HepG2 (cell line): Measurements from ENCODE around the gene EFCAB11. TPM values are rescaled to one million over a fixed set of nuclear protein-coding genes. Genes with fewer than 3 reads are reported as not detected.

Source experiments
- ATAC-seq: fragments of 200-7000 bp; cut with Tn5 transposase; 3 replicates; pipeline ENCODE4 v1.9.1; 2020; ENCODE audit warnings: mild to moderate bottlenecking, moderate library complexity
- BruUV-seq: library from RNA; stranded (reverse); fragments of 400-500 nt; replicated peaks from 2 replicates; lab custom pipeline; 2021; lab: Mats Ljungman, UMichigan
- CTCF ChIA-PET: fragments of 300-600 bp; formaldehyde crosslinking; extraction: SDS; loops from one replicate; lab custom pipeline; 2021; ENCODE audit warnings: low total read pairs, inconsistent platforms, low intra/inter-chr PET ratio; lab: Yijun Ruan, JAX
- POLR2A ChIA-PET: fragments of 350-600 bp; sonication (Branson Sonifier 250); formaldehyde crosslinking; loops from one replicate; lab custom pipeline; 2020; ENCODE audit warnings: antibody characterized with exemption, inconsistent platforms; lab: Yijun Ruan, JAX
- DNase-seq: peaks from one replicate; pipeline ENCODE4 v3.0.0-alpha.2; 2015; ENCODE audit warnings: low spot score
- FAIRE-seq: peaks from 3 replicates; lab custom pipeline; 2011; peaks lifted over from hg19 to GRCh38; lab: Jason Lieb, UNC
- H2AFZ ChIP-seq: one replicate; pipeline ENCODE4 v1.6.1; 2011; ENCODE audit warnings: low read length, inconsistent platforms
- H3K27ac ChIP-seq: fragments of 300-600 bp; 3 replicates; pipeline ENCODE4 v1.8.0; 2011; ENCODE audit warnings: mixed run types, mild to moderate bottlenecking, mixed read lengths, low read length, inconsistent platforms; ENCODE audit not compliant: insufficient read depth; ENCODE audit errors: extremely low read length
- H3K27me3 ChIP-seq, 2 experiments: fragments of 200-600 bp in 1 of 2; 2 replicates in 1 of 2; 3 replicates in 1 of 2; pipeline versions ENCODE4 v1.6.0 to v1.8.0; 2011; ENCODE audit warnings: low read length in 2 of 2, mild to moderate bottlenecking in 2 of 2, moderate library complexity in 2 of 2, inconsistent platforms in 1 of 2; ENCODE audit not compliant: insufficient read depth in 2 of 2, control insufficient read depth in 1 of 2
- H3K36me3 ChIP-seq, 2 experiments: fragments of 200-600 bp in 1 of 2; replicated peaks in 1 of 2; 2 replicates in 1 of 2; 3 replicates in 1 of 2; pipeline versions ENCODE4 v1.5.1 to v1.8.0; 2011; ENCODE audit warnings: low read length in 2 of 2, inconsistent platforms in 1 of 2; ENCODE audit not compliant: insufficient read depth in 2 of 2, control insufficient read depth in 1 of 2
- H3K4me1 ChIP-seq: 2 replicates; pipeline ENCODE4 v1.5.1; 2012; ENCODE audit warnings: low read length, inconsistent platforms; ENCODE audit not compliant: insufficient read depth
- H3K4me2 ChIP-seq: 2 replicates; pipeline ENCODE4 v1.6.0; 2011; ENCODE audit warnings: low read depth, low read length, inconsistent platforms
- H3K4me3 ChIP-seq, 3 experiments: fragments of 200-600 bp in 1 of 3; sonication (generic), shearing (Covaris generic) in 1 of 3; replicated peaks in 1 of 3; 2 replicates each; pipeline ENCODE4 v1.5.1; 2011 to 2016; ENCODE audit warnings: low read length in 3 of 3, inconsistent platforms in 2 of 3, low read depth in 2 of 3, mild to moderate bottlenecking in 2 of 3, control low read depth in 1 of 3, mixed read lengths in 1 of 3; ENCODE audit not compliant: insufficient read depth in 1 of 3
- H3K79me2 ChIP-seq: one replicate; pipeline ENCODE4 v1.6.1; 2011; ENCODE audit warnings: low read length, inconsistent platforms; ENCODE audit not compliant: insufficient read depth
- H3K9ac ChIP-seq: 2 replicates; pipeline ENCODE4 v1.6.0; 2011; ENCODE audit warnings: mild to moderate bottlenecking, low read depth, low read length, inconsistent platforms; ENCODE audit not compliant: insufficient read depth
- H3K9me3 ChIP-seq: 2 replicates; pipeline ENCODE4 v1.5.1; 2012; ENCODE audit warnings: mild to moderate bottlenecking, low read length
- H4K20me1 ChIP-seq: 2 replicates; pipeline ENCODE4 v1.6.0; 2011; ENCODE audit warnings: inconsistent platforms, mild to moderate bottlenecking, low read length, moderate library complexity; ENCODE audit not compliant: insufficient read depth
- ATF6 ChIP-seq: sonication (generic); formaldehyde crosslinking; conservative IDR thresholded peaks from 2 replicates; pipeline ENCODE4 v1.4.0; 2020; ENCODE audit warnings: missing genetic modification reagents
- BCL6 ChIP-seq: IDR thresholded peaks from 2 replicates; pipeline ENCODE4 v1.6.1; 2016; ENCODE audit warnings: missing genetic modification reagents, missing compliant biosample characterization
- CCDC6 ChIP-seq: sonication (generic); formaldehyde crosslinking; IDR thresholded peaks from 2 replicates; pipeline ENCODE4 v1.8.1; 2022; ENCODE audit warnings: mild to moderate bottlenecking, missing genetic modification reagents, moderate library complexity
- EHMT2 ChIP-seq: fragments of 200-600 bp; sonication (generic); IDR thresholded peaks from 2 replicates; pipeline ENCODE4 v1.7.0; 2017; ENCODE audit warnings: antibody characterized with exemption, low read depth, low read length, borderline replicate concordance
- GTF3A ChIP-seq: sonication (generic); formaldehyde crosslinking; conservative IDR thresholded peaks from 2 replicates; pipeline ENCODE4 v1.4.0; 2020; ENCODE audit warnings: mild to moderate bottlenecking, missing genetic modification reagents
- HOXA7 ChIP-seq: sonication (generic); formaldehyde crosslinking; IDR thresholded peaks from 2 replicates; pipeline ENCODE4 v1.8.1; 2022; ENCODE audit warnings: mild to moderate bottlenecking, missing genetic modification reagents, moderate library complexity
- KAT2B ChIP-seq: fragments of 150-350 bp; IDR thresholded peaks from 2 replicates; pipeline ENCODE4 v1.6.1; 2014; ENCODE audit warnings: low read depth, low read length, borderline replicate concordance
- MAFF ChIP-seq: IDR thresholded peaks from 2 replicates; pipeline ENCODE4 v1.6.1; 2011; ENCODE audit warnings: low read depth, low read length, improper control_type of control experiment
- NFYC ChIP-seq: IDR thresholded peaks from 2 replicates; pipeline ENCODE4 v1.6.1; 2016; ENCODE audit warnings: missing genetic modification reagents, missing compliant biosample characterization
- PCBP2 ChIP-seq: fragments of 200-400 bp; formaldehyde crosslinking; optimal IDR thresholded peaks from 2 replicates; pipeline ENCODE3; 2018; ENCODE audit warnings: low read length, low read depth; ENCODE audit not compliant: poor library complexity, severe bottlenecking
- POGK ChIP-seq: sonication (generic); formaldehyde crosslinking; conservative IDR thresholded peaks from 2 replicates; pipeline ENCODE4 v1.8.0; 2022; ENCODE audit warnings: mild to moderate bottlenecking, moderate library complexity, missing genetic modification reagents
- RARG ChIP-seq: sonication (generic); formaldehyde crosslinking; IDR thresholded peaks from 2 replicates; pipeline ENCODE4 v1.4.0; 2020; ENCODE audit warnings: low read depth, mild to moderate bottlenecking, missing genetic modification reagents
- THAP11 ChIP-seq: IDR thresholded peaks from 2 replicates; pipeline ENCODE4 v1.6.1; 2016; ENCODE audit warnings: missing biosample characterization, missing genetic modification reagents
- ZBTB7A ChIP-seq: sonication (generic); formaldehyde crosslinking; IDR thresholded peaks from 2 replicates; pipeline ENCODE4 v1.8.0; 2022; ENCODE audit warnings: mild to moderate bottlenecking, missing genetic modification reagents
- ZNF138 ChIP-seq: sonication (generic); formaldehyde crosslinking; IDR thresholded peaks from 2 replicates; pipeline ENCODE4 v1.5.0; 2020; ENCODE audit warnings: mild to moderate bottlenecking, low read depth, missing genetic modification reagents
- WGBS: methylation state at CpG from one replicate; pipeline ENCODE4 v1.1.6; 2017; ENCODE audit warnings: low lambda C conversion rate; 5-methylcytosine and 5-hydroxymethylcytosine counted together
- in situ Hi-C: cut with HindIII; loops from 2 replicates; pipeline ENCODE4 v1.10.0; 2017; ENCODE audit warnings: low pct_unique_long_range_greater_than_20kb; ENCODE audit not compliant: extremely low pct_ligation_motif_present
- intact Hi-C: fragments of 100-400 bp; cut with micrococcal nuclease; formaldehyde crosslinking; loops from one replicate; pipeline ENCODE4 v1.10.0; 2022; ENCODE audit not compliant: unreplicated experiment
- polyA plus RNA-seq, 8 experiments: library from polyadenylated mRNA; depleted of rRNA in 3 of 8; stranded (reverse) in 7 of 8; unstranded in 1 of 8; fragments of >200 nt; fragmentation: Illumina TruSeq in 4 of 8; extraction: Trizol in 4 of 8; gene quantifications; 2 replicates each; pipeline versions ENCODE4 v1.2.1 to v1.2.3, GENCODE V29; 2011 to 2016; ENCODE audit warnings: low read depth in 4 of 8, missing spikeins in 1 of 8, mixed read lengths in 1 of 8; ENCODE audit not compliant: insufficient read depth in 1 of 8
- total RNA-seq, 5 experiments: library from RNA; depleted of rRNA; stranded (reverse); fragments of >200 nt; fragmentation: Illumina TruSeq; extraction: Trizol; gene quantifications; 2 replicates each; pipeline ENCODE4 v1.2.3, GENCODE V29; 2016; ENCODE audit warnings: low read depth in 1 of 5

EFCAB11 gene
- total and polyA plus RNA-seq, 2 of the 13 experiments (the other 11 are each of a cell fraction or from before 2014, with no cell fraction given), result 8.2 to 31.5 TPM

DNA sequence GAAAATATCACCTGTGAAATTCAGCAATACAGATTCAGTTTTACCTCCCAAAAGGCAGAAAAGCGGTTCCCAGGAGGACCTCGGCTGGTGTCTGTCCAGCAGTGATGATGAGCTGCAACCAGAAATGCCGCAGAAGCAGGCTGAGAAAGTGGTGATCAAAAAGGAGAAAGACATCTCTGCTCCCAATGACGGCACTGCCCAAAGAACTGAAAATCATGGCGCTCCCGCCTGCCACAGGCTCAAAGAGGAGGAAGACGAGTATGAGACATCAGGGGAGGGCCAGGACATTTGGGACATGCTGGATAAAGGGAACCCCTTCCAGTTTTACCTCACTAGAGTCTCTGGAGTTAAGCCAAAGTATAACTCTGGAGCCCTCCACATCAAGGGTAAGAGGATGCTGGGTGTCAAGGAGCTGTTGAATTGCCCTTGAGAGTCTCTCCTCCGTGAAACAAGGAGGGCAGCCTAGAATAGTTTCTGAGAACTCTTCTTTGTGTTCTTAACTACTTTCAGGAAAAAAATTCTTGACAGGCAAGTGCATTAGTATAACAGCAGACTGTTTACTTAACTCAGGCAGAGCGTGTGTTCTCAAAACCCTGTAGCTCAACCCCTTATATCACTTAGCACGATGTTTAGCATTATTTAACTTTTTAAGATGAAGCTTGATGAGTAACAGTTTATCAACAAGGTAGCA lies 8.9 kb upstream of the EFCAB11 start:
- H3K79me2 ChIP-seq, result peaks cover 6% of the 10 kb centered on the region
- DNase-seq (no peak), FAIRE-seq (no peak)
- H3K9ac ChIP-seq, result no peak overlapping the region
- POLR2A ChIA-PET, result no interaction called here
- H3K36me3 ChIP-seq, result peaks cover 10 to 46% of the 10 kb centered on the region in 2 experiments; a peak in 4 of 5 replicates
- no peak overlapping the region for H3K27ac ChIP-seq
- H3K4me2 ChIP-seq, result no peak overlapping the region
- intact Hi-C loops, result no loop called here
- peaks cover 22% of the 10 kb centered on the region for H3K4me1 ChIP-seq
- no peaks in the 10 kb centered on the region for H3K27me3 ChIP-seq
- no peaks in the 10 kb centered on the region for H3K9me3 ChIP-seq
- CTCF ChIA-PET, result no interaction called here
- BruUV-seq, result no TSS peak
- TF ChIP-seq RARG (CRISPR knock-in tag), result no peak
- no peak for TF ChIP-seq THAP11 (CRISPR knock-in tag)
- no peak for TF ChIP-seq KAT2B
- no peak for TF ChIP-seq NFYC (CRISPR knock-in tag)
- no peak for TF ChIP-seq ZNF138 (CRISPR knock-in tag)
- no peak for TF ChIP-seq CCDC6 (CRISPR knock-in tag)
- no peak for TF ChIP-seq PCBP2
- TF ChIP-seq ZBTB7A (CRISPR knock-in tag), result no peak
- TF ChIP-seq BCL6 (CRISPR knock-in tag), result no peak
- no peak for TF ChIP-seq GTF3A (CRISPR knock-in tag)
- TF ChIP-seq HOXA7 (CRISPR knock-in tag), result no peak
- TF ChIP-seq ATF6, result no peak
- no peak for TF ChIP-seq MAFF
- TF ChIP-seq EHMT2, result no peak
- TF ChIP-seq POGK (CRISPR knock-in tag), result no peak
- TF ChIP-seq, all 625 proteins: peak for 0
- Histone ChIP-seq H4K20me1 (no peaks in the 10 kb centered on the region), H3K4me3 (no peak overlapping the region), H2AFZ (no peak overlapping the region)
- WGBS, result 97% methylated on average over 10 of the region's 10 CpGs
- ATAC-seq, result no peak
- in situ Hi-C loops, result loop anchor here (25.0 kb wide), 1 partner anchor 274 kb away; no protein-coding TSS in a partner anchor
